HG02943 (cell line): Measurements from ENCODE around the gene ABHD2.
"Not testable (repeated sequence)": the region's sequence is repeated elsewhere in the genome, so short reads cannot be mapped to it uniquely, and the experiment has no call there.

Source experiments
- ATAC-seq: cut with Tn5 transposase; IDR thresholded peaks from one replicate; pipeline ENCODE4 v1.9.1; 2021; ENCODE audit warnings: mild to moderate bottlenecking, low read depth, moderate library complexity; ENCODE audit not compliant: unreplicated experiment

The ABHD2 gene

GRCh38 chr15:89118481-89118989 is 30.3 kb downstream of the ABHD2 start:
- ATAC-seq = no peak

GRCh38 chr15:89119489-89120478 is 31.5 kb downstream of the ABHD2 start:
- no peak for ATAC-seq

DNA sequence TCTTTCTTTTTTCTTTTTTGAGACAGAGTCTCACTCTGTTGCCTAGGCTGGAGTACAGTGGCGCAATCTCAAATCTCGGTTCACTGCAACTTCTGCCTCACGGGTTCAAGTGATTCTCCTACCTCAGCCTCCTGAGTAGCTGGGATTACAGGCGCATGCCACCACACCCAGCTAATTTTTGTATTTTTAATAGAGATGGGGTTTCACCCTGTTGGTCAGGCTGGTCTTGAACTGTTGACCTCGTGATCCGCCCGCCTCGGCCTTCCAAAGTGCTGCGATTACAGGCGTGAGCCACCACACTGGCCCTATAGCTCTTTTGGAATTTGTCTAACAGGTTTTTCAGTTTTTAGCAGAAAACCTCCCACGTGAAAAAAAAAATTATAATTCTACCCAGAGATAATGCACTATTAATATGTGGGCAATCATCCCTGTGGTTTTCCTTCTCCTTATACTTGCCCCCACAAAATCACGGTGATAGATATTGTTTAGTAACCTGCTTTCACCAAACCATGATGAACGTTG is 32.3 kb downstream of the ABHD2 start:
- not testable (repeated sequence) for ATAC-seq

DNA sequence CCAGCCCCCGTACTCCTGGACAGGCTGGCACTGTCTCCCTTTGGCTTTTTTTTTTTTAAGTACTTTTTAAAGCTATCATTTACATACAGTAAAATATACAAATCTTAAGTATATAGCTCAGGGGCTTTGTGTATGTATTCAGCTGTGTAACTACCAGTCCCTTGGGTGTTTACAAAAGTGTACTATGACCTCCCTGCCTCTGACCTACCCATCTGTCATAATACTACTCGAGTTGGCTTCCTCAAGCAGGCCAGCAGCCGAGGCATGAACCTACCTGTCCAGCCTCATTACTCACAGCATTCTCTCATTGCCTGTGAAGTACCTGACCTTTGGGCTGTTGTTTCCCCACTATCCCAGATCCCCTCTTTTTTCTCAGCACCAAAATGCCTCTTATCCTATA is 33.2 kb downstream of the ABHD2 start:
- ATAC-seq = no peak

GRCh38 chr15:89122505-89123180 is 34.4 kb downstream of the ABHD2 start:
- no peak for ATAC-seq

- ATAC-seq = no peak
Observed at GRCh38 chr15:89123181-89123525, 34.9 kb downstream of the ABHD2 start.

DNA sequence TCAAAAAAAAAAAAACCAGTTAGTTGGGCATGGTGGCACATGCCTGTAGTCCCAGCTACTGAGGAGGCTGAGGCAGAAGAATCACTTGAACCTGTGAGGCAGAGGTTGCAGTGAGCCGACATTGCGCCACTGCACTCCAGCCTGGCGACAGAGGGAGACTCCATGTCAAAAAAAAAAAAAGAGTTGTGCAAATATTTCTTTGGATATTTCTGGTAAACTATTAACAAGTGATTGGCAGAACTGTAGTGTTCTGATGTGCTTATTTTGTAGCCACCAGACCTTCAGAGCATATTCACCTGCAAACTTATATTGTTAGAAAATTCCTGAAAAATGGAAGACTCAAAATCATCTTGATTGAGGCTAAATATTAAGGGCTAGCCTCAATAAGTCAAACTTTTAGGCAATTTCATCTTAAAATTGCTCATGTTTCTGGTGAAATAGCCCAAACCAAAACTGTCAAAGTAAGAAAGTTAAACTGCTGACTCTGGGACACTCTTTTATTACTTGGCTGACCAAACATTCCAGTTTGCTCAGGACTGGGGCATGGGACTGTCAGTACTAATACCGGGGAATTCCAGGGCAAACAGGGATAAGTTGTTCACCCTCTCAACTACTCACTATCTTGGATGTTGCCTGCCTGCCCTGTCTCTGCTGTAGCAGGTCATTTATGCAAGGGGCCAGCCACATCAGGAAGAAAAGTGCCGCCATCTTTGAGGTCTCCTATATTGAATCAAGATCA is 37.0 kb downstream of the ABHD2 start:
- ATAC-seq = no peak

DNA sequence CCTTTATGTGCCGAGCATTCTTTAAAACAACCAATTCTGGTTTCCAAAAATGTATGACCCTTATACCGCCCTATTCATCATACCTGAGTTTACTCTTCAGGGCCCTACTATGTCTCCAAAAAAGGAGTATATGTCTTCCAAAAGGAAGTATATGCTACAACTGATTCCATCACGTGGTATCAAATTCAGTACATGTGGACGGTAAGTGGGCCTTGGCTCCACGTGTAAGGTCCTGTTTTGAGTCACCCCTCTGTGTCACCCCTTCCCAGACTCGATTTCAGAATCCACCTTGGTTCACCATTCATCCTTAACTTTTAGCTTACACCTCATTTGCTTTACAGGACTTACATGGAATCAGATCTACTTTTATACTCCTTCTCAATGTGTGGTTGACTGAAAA is 37.8 kb downstream of the ABHD2 start:
- no peak for ATAC-seq

GRCh38 chr15:89127054-89127702 is 38.9 kb downstream of the ABHD2 start:
- ATAC-seq = no peak

- ATAC-seq = no peak
Observed at GRCh38 chr15:89128320-89129122, 40.3 kb downstream of the ABHD2 start.

GRCh38 chr15:89129123-89129815 is 41.0 kb downstream of the ABHD2 start:
- ATAC-seq = no peak

DNA sequence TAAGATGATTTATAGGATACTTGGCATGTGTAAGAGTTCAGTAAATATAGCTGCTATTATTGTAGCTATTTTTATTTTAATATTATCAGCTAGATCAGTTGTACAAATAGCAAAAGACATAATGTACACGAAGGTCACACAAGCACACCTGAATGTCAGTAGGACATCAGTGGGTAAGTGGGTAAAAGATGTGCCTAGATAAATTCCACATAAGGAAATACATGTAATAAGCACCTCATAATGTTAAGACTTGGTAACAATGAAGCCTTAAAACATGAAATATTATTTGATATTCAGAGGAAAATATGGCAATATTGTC is 41.5 kb downstream of the ABHD2 start:
- ATAC-seq = no peak

GRCh38 chr15:89130201-89130600 is 41.9 kb downstream of the ABHD2 start:
- peak; percentile 74 for ATAC-seq

- ATAC-seq = no peak
Observed at GRCh38 chr15:89131731-89132130, 43.5 kb downstream of the ABHD2 start.

DNA sequence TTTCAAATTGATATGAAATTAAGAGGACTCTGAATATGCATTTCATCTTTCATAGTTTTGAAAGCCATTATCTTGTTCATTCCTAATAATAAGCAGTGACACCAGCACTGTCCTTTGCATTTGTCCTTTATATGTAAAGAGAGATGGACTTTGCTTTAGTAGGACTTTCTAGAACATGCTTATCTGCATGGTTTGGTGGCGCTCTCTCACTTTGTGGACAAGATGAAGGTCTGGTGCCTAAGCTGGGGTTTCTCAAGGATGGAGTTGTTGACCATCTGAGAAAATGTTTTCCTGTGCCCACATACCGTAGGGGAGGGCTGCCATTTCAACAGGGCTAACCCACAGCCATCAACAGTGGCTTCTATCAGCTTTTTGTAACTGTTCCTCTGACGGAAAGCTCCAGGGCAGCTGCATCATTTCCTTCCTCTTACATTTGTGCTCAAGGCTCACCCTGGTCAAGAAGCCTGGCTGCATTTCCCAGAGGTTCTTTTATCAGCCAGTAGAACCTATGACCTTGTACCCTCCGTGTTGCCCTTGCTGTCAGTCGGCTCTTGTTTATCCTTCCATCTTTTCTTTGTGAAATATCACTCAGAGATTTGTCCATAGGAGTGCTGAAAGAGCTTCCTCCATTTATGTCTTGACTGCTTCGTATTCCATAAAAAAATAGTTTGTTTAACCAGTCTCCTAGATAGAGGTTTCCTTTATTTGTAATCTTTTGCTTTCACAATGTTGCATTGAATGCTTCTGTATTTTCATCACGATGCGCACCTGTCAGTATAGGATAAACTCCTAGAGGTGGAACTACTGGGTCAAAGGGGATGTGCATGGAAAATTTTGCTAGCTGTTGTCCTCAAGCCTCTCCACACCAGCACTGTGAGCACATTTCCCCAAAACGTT is 44.6 kb downstream of the ABHD2 start:
- ATAC-seq = no peak

- ATAC-seq = not testable (repeated sequence)
Observed at GRCh38 chr15:89135387-89136077, 47.3 kb downstream of the ABHD2 start.

DNA sequence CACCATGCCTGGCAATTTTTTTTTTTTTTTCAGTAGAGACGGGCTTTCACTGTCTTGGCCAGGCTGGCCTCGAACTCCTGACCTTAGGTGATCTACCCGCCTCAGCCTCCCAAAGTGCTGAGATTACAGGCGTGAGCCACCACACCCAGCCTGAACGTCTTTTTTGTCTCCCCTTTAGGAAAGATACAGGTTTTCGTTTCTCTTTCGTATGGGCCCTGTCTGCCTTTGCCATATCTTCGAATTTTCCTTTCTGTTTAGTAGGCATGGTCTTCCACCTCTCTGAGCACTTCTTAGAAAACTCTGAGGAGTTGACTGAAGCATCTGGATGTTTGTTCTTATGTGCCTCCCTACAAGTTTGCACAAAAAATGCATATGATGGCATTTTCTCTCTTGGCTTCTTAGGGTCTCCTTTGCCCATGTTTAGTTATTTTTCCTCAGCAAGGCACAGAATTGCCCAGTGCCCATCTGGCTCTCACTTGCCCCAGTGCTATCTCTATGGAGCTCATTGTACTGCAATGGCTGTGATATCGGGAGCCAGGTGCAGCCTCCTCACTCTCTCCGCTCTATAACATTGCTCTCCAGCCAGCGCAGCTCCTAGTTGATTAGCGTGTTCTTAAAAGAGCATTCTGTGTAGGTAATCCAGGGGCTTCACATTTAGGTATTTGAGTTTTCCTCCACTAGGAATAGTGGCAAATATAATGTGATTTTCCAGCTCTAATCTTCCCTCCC is 48.0 kb downstream of the ABHD2 start:
- ATAC-seq = no peak
